GM18909 (cell line): ENCODE results near the gene AMH.
"Not testable (repeated sequence)": the region's sequence is repeated elsewhere in the genome, so short reads cannot be mapped to it uniquely, and the experiment has no call there.

Experiments
- ATAC-seq: cut with Tn5 transposase; IDR thresholded peaks from one replicate; pipeline ENCODE4 v1.9.1; 2021; ENCODE audit warnings: mild to moderate bottlenecking; ENCODE audit not compliant: unreplicated experiment, poor library complexity

The AMH gene

DNA sequence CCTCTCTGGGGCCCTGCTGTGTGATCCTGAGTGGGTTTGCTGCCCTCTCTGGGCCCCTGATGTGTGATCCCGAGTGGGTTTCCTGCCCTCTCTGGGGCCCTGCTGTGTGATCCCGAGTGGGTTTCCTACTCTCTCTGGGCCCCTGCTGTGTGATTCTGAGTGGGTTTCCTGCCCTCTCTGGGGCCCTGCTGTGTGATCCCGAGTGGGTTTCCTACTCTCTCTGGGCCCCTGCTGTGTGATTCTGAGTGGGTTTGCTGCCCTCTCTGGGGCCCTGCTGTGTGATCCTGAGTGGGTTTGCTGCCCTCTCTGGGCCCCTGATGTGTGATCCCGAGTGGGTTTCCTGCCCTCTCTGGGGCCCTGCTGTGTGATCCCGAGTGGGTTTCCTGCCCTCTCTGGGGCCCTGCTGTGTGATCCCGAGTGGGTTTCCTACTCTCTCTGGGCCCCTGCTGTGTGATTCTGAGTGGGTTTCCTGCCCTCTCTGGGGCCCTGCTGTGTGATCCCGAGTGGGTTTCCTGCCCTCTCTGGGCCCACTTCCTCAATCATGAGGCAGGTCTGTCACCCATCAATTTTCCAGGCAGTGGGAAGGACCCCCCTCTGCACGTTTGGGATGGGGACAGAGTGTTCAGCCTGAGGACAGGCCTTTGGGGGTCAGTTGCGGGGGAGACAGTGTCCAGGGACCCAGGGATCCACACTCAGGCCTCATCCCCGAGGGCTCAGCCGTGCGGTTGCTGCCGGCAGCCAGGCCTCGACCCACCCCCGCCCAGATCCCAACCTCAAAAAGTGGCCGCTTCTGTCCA lies 32.3 kb downstream of the AMH start:
- ATAC-seq: not testable (repeated sequence)

DNA sequence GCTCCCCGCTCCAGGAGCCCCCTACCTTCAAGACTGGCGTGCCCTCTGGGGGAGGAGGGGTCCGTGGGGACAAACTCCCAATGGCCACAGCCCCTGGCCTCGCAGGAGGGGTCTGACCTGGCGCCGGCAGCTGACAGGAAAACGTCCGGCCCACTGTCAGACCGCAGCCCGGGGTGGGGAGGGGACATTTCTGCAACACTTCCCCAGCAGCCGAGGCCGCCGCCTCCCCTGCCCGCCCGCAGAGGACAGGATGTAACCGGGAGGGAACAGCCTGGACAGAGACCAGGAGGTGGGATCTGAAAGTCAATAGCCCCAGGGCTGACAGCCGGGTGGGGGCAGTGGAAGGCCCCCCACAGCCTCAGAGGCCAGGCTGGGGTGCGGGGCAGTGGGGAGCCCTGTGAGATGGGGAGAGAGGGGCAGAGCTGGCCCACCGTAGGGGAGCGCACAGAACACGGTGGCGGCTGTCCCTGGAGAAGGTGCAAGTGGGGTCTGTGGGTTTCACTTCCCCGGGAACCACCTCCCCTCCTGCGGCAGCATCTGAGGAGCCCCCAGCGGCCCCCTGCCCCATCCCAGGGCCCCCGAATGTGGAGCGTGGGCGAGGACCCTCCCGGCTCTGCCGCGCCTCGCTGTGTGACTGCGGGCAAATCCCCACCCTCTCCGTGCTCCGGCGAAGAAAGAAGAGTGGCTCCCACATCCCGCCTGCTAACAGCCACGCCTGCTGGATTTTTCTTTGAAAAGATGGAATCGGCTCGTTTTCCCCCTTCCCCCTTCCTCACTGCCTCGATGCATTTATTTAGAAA lies 33.1 kb downstream of the AMH start, which contains the start of gene PEAK3:
Gene PEAK3, minus strand, starts transcription at position 114 of the 800 bp plus-strand sequence. CDS start 1,244 bp downstream, outside the sequence.
- no peak for ATAC-seq

DNA sequence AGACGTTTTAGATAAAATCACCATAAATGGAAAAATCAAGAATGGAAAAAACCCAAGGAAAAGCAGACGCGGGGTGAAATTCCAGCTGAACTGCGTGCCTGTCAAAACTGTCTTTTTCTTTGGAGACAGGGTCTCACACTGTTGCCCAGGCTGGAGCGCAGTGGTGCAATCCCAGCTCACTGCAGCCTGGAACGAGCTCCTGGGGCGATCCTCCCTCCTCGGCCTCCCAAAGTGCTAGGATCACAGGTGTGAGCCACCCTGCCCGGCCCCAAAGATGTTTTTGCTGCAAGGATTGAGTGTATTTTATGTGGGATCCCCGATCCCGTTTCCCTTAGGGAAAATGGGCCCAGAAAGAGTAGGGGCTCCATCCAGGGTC lies 33.7 kb downstream of the AMH start:
- no peak for ATAC-seq

DNA sequence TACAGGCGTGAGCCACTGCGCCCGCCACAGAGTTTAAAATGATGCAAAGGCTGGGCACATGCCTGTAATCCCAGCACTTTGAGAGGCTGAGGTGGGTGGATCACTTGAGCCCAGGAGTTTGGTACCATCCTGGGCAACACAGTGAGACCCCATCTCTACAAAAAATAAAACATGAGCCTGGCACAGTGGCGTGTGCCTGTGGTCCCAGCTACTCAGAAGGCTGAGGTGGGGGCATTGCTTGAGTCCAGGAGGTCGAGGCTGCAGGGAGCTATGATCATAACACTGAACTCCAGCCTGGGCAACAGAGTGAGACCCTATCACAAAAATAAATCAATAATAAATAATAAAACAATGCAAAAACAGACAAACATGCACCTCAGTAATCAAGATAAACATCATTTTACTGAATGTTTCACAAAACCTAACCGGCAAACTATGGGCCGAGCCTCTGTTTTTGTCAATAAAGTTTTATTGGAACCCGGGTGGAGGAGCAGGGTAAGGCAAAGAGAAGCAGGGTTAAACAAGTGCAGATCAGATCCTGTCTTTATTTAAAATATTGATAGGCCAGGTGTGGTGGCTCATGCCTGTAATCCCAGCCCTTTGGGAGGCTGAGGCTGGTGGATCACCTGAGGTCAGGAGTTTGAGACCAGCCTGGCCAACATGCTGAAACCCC lies 34.8 kb downstream of the AMH start:
- no peak for ATAC-seq

DNA sequence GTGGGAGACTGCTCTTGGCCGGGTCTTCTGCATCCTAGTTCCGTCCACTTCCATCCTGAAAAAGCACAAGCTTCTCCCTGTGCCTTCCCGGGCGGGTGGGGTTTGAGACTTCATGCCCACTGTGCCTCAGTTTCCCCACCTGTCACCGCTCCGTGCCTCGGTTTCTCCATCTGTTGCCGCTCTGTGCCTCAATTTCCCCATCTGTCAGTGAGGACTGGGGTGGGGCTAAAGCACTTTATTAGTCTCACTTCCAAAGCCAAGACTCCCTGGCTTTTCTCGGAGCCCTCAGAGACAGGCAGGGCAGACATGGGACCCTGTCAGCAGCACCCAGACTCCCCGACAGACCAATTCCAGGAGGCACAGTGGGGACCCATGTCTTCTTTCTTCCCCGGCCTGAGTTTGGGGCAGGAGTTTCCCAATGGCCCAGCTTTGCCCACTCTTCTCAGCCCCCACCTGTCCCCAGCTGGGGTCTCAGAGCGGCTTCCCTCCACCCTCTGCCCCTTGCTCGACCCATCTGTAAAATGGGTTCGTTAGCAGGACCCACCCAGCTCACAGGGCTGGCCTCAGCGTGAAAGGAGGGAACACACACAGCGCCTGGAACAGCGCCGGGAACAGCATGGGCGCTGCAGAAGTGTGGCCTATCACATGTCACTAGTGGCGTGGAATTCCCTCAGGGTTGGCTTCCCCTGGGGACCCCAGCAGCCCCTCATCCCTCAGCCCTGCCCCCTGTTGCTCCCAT lies 37.4 kb downstream of the AMH start:
- ATAC-seq: no peak

DNA sequence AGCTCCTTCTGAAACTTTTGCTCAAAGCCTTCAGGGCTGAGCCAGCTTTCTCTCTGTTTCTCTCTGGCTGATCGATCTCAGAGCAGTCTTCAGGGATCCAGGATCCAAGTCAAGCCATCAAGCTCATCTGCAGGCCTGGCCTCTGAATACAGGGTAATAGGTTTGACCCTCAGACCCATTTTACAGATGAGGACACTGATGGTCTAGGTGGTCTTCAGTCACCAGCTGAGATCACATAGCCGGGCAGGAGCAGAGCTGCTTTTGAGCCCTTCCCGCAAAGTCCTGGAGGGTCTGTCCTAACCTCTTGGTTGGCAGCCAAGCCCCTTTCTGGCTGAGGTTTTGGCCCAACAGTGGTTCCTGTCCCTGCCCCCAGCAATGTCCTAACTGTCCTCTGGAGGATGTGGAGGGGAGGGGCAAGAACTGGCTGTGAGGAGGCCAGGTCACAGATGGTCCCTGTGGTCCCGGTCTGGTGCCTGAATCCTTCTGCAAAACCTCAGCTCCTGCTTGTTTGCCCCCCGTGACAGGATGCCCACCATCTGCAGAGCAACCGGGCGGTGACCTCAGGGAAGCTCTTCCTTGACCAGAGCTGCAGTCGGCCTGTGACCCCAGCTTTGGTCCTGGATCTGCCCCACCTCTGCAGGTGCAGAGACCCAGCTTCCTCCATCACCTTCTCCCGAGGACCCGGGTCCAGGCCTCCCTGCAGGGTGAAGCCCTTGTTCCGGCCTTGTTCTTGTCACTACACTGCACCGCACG lies 38.6 kb downstream of the AMH start:
- no peak for ATAC-seq

DNA sequence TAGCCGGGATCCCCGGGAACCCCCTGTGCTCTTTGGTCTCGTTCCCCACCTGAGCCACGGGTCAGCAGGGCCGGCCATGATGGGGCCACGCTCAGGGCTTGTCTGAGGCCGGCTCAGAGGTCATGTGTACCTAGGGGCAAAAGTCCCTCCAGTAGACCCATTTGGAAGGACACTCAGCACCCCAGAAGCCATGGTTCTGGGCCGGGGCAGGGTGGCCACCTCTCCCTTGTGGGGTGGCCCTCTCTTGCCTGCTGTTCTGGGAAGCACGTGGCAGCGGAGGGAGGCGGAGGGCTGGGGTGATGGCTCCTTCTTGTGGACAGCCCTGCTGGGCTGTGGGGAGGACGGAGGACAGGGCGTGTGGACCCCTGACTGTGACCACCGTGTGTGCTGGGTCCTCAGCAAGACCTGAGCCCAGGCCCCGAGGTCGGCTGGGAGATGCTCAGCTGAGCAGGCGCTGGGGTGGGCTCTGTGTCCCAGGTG lies 39.3 kb downstream of the AMH start:
- ATAC-seq: no peak

DNA sequence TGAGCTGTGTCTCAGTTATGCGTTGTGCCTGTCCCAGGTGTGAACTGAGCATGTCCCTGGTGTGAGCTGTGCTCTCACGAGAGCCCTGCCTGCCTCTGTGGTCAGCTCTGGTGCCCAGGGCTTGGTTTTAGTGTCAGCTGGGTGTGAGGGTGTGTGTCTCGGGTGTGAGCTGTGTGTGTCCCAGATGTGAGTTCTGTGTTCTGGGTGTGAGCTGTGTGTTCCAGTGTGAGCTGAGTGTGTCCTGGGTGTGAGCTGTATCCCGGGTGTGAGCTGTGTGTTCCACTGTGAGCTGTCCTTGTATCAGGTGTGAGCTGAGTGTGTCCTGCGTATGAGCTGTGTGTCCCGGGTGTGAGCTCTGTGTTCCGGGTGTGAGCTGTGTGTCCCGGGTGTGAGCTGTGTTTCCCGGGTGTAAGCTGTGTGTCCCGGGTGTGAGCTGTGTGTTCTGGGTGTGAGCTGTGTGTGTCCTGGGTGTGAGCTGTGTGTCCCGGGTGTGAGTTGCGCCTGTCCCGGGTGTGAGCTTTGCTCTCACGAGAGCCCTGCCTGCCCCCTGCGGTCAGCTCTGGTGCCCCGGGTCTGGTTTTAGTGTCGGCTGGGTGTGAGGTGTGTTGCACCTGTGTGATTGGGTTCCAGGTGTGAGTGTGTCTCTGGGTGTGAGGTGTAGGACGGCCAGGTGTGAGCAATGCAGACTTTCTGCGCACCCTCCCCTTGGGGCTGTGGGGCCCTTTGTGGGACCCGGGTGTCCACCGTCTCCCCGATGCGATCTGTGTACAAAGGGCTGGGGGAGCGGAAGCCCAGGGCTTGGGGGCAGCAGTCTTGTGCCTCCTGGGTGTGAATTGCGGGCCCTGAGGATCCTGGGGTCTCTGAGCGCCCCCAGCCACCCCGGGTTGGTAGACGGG lies 39.9 kb downstream of the AMH start:
- no peak for ATAC-seq

DNA sequence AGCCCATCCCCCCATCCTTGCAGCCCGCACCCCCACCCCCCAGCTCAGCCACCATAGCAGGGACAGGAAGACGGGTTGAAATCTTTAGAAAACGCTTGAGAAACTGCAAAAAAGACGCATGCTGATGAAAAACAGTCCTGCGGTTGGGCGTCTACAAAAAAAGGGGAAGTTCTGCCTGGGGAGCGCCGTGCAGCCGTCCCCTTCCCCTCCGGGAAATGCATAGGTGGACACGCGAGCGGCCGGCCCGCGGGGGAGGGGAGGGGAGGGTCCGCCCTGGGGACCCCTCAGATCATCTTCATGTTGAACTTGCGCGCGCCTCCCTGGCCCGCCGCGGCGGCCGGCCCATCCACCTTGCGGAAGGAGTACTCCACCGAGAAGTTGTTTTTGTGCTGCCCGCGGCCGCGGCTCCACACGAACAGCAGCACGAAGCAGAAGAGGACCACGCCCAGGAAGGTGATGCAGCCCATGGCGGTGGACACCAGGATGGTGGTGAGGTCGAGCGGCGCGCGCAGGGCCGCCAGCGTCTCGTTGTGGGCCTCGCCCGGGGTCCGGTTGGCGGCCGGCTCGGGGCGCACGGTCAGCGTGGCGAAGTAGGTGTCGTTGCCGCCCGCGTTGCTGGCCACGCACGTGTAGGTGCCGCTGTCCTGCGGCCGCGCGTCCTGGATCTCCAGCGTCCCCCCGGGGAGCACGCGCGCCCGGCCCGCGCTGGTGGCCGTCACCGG lies 40.8 kb downstream of the AMH start:
- ATAC-seq: no peak

DNA sequence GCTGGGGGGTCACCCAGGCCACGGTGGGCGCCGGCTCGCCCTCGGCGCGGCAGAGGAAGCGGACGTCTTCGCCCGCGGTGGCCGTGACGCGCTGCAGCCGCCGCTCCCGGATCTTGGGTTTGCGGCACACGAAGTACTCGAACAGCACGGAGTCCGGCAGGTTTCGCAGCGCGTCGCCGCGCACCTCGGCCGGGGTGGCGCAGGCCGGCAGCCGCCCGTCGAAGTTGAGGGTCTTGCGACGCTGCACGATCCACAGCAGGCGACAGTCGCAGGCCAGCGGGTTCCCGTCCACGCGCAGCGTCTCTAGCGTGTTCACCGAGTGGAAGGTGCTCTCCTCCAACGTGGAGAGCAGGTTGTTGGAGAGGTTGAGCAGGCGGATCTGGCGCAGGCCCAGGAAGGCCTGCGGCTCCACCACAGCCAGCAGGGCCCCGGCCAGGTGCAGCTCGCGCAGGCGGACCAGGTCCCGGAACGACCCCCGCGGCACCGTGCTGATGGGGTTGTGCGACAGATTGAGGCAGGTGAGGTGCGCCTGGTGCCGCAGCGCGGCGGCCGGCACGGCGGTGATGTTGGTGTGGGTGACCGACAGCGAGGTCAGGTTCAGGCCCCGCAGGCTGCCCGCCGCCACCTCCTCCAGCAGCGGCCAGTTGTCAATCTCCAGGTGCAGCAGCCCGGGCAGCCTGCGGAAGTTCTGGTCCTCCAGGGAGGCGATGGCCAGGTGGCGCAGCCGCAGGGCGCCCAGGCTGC lies 41.5 kb downstream of the AMH start:
- ATAC-seq: no peak

DNA sequence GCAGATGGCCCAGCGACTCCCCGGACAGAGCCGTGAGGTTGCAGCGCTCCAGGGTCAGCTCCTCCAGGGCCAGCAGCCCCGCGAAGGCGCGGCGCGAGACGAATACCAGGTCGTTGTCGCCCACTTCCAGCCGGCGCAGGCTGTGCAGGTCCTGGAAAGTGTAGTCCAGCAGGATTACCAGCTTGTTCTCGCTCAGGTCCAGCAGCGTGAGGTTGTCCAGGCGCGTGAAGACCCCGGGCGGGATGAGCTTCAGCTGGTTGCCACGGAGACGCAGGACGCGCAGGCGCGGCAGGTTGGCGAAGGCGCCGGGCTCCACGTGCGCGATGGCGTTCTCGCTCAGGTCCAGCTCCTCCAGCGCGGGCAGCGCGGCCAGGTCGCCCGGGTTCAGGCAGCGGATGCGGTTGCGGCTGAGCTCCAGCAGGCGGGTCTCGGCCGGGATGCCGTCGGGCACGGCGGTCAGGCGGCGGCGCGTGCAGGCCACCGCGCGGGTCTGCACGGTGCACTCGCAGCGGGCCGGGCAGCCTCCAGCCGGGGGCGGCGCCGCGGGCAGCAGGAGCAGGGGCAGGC lies 42.1 kb downstream of the AMH start:
- ATAC-seq: no peak

DNA sequence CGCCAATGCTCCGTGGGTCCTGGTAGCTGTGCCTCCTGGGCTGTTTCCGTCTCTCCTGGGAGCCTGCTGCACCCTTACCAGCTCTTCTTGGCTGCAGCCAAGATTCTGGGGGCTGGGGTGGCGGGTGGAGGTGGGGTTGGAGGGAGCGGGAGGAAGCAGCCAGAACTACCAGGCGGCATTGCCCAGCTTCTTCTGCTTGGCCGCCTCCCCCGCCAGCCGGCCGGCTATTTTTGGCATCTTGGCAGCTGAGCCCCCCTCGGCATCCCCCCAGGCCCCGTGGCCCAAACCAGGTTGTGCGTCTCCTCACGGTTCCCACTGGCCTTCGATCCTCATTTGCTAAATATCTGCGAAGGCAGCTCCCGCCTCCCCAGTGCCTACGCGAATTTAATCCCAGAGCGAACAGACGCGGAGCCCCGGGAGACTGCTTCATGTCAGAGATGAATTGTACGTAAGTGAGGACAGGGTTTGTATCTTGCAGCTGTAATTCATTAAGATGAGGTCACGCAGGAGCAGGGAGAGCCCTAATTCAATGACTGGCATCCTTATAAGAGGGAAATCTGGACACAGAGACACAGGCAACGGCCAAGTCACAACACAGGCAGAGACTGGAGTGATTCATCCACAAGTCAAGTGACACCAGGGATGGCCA lies 45.7 kb downstream of the AMH start:
- ATAC-seq: no peak

DNA sequence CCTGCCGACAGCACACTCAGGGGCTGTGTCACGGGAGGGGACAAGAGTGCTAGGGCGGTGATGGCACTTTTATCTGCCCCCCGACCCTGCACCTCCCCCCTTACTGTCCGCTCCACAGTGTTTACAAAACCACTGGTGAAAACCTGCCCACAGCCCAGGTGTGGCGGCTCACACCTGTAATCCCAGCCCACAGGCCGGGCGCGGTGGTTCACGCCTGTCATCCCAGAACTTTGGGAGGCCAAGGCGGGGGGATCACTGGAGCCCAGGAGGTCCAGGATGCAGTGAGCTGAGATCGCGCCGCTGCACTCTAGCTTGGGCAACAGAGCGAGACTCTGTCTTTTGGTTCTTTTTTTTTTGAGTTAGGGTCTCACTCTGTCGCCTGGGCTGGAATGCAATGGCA lies 47.0 kb downstream of the AMH start:
- no peak for ATAC-seq

DNA sequence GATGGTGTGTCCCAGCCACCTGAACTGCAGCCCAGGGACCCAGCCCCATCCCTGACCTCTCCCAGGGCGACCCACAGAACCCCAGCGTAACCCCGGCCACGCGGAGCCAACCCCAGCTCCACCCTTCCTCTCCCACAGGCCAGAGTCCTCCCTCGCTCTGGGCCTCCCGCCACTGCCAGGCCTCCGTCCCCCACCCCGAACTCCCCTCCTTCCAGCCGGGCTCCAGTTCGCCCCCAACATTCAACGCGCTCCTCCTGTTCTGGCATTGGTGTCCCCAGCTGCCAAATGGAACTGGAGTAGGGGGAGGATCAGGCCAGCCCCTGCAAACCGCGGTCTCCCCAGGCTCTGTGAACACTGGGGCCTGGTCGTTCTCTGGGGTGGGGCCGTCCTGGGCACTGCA lies 51.4 kb downstream of the AMH start:
- no peak for ATAC-seq
